ENCODE data around the gene SLC22A5. TPM values are rescaled to one million over a fixed set of nuclear protein-coding genes. Genes with fewer than 3 reads are reported as not detected.

The SLC22A5 gene
- total RNA-seq, 3 donors from 2014 or later (not counting 1 experiment from before 2014, with no cell fraction given) = 1.6 to 5.0 (median 3.9) TPM

DNA sequence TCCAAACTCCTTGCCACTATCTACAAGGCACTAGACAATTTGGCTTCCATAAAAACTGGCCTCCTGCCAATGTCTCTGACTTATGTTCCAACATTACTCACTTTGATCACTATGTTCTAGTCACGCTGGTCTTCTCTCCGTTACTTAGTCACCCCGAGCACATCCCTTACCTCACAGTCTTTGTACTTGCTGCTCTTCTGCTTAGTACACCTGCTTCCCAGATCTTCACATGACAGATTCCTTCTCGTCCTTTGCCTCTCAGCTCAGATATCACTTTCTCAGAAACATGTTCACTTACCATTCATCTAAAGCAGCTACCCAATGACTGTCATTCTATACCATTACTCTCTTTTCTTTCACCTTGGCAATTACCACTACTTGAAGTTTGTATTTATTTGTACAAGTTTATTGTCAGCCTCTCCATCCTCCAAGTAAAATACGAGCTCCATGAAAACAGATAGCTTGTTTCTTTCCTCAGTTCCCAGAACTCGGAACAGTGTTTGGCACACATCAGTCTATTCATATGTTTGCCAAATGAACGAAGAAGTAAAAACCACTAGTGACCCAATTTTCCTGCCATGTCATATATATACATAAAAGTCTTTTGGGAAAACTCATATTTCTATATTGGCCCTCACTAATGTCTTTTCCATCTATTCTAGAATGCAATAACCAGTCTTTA is 5.9 kb upstream of the SLC22A5 start:
- H3K4me1 ChIP-seq (ENCODE audit: control insufficient read depth, insufficient read depth, low read length) = no peaks in the 10 kb centered on the region
- DNase-seq (no peak), ATAC-seq (no peak)
- WGBS (ENCODE audit: insufficient coverage) = 89% methylated on average over 7 of the region's 7 CpGs
- no peak for TF ChIP-seq CTCF (IDR thresholded peaks at IDR 0.05)
- H3K27me3 Mint-ChIP-seq (ENCODE audit: low read depth in 2 of 2) = peaks cover 0 to 2% of the 10 kb centered on the region in 2 donors
- H3K27ac ChIP-seq (ENCODE audit: low read length) = no peak overlapping the region
- H3K27ac Mint-ChIP-seq = no peak overlapping the region
- H3K9me3 ChIP-seq (ENCODE audit: control insufficient read depth, insufficient read depth, low read length) = no peaks in the 10 kb centered on the region
- no peaks in the 10 kb centered on the region for H3K27me3 ChIP-seq (ENCODE audit: control insufficient read depth, insufficient read depth, low read length)
- no peaks in the 10 kb centered on the region for H3K36me3 ChIP-seq (ENCODE audit: control insufficient read depth, insufficient read depth, low read length)
- no peaks in the 10 kb centered on the region for H3K4me1 Mint-ChIP-seq
- H3K4me3 Mint-ChIP-seq = no peak overlapping the region
- no peak overlapping the region for H3K4me3 ChIP-seq (ENCODE audit: low read length)
- H3K9me3 Mint-ChIP-seq = no peaks in the 10 kb centered on the region
- H3K36me3 Mint-ChIP-seq = no peaks in the 10 kb centered on the region
- intact Hi-C loops (cut with micrococcal nuclease) = no loop called here

GRCh38 chr5:132364319-132364718 is 5.2 kb upstream of the SLC22A5 start:
- DNase-seq (no peak), ATAC-seq (no peak)
- Histone ChIP-seq H3K4me1 (ENCODE audit: control insufficient read depth, insufficient read depth, low read length) (peaks cover 2% of the 10 kb centered on the region), H3K4me3 (ENCODE audit: low read length) (no peak overlapping the region), H3K27ac (ENCODE audit: low read length) (no peak overlapping the region), H3K36me3 (ENCODE audit: control insufficient read depth, insufficient read depth, low read length) (no peaks in the 10 kb centered on the region), H3K9me3 (ENCODE audit: control insufficient read depth, insufficient read depth, low read length) (no peaks in the 10 kb centered on the region), H3K27me3 (ENCODE audit: control insufficient read depth, insufficient read depth, low read length) (no peaks in the 10 kb centered on the region)
- TF ChIP-seq CTCF (IDR thresholded peaks at IDR 0.05) = no peak
- intact Hi-C loops (cut with micrococcal nuclease) = no loop called here
- peaks cover 0 to 2% of the 10 kb centered on the region in 2 donors for H3K27me3 Mint-ChIP-seq (ENCODE audit: low read depth in 2 of 2)
- no peak overlapping the region for H3K27ac Mint-ChIP-seq
- no peaks in the 10 kb centered on the region for H3K36me3 Mint-ChIP-seq
- no peaks in the 10 kb centered on the region for H3K4me1 Mint-ChIP-seq
- H3K9me3 Mint-ChIP-seq = no peaks in the 10 kb centered on the region
- H3K4me3 Mint-ChIP-seq = no peak overlapping the region
- WGBS (ENCODE audit: insufficient coverage) = 89% methylated on average over 1 of the region's 1 CpG

DNA sequence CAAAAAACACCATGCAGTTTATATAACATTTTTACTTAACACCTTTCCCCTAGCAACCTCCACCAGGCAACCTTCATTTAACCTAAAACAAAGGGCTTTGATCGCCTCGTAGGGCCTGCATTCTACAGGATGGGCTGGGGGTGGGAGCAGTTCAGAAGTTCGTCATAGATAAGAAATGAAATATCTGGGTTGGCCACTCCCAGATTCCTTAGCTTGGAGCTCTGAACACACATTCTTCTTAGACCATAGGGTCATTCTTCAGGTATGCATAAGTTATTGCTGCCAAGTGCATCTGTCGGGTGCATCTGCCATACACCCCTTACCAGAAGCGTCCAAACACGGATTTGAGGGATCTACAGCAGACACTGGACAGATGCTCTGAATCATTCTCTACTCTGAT is 4.3 kb upstream of the SLC22A5 start:
- intact Hi-C loops (cut with micrococcal nuclease) = no loop called here
- DNase-seq (no peak), ATAC-seq (no peak)
- Mint-ChIP-seq H3K27ac (no peak overlapping the region), H3K27me3 (ENCODE audit: low read depth in 2 of 2) (peaks cover 0 to under 1% of the 10 kb centered on the region in 2 donors), H3K36me3 (no peaks in the 10 kb centered on the region), H3K9me3 (no peaks in the 10 kb centered on the region), H3K4me3 (no peak overlapping the region), H3K4me1 (no peaks in the 10 kb centered on the region)
- H3K9me3 ChIP-seq (ENCODE audit: control insufficient read depth, insufficient read depth, low read length) = no peaks in the 10 kb centered on the region
- no peak for TF ChIP-seq CTCF (IDR thresholded peaks at IDR 0.05)
- no peak overlapping the region for H3K4me3 ChIP-seq (ENCODE audit: low read length)
- H3K27ac ChIP-seq (ENCODE audit: low read length) = no peak overlapping the region
- peaks cover 4% of the 10 kb centered on the region for H3K4me1 ChIP-seq (ENCODE audit: control insufficient read depth, insufficient read depth, low read length)
- H3K36me3 ChIP-seq (ENCODE audit: control insufficient read depth, insufficient read depth, low read length) = no peaks in the 10 kb centered on the region
- WGBS (ENCODE audit: insufficient coverage) = 98% methylated on average over 4 of the region's 6 CpGs
- H3K27me3 ChIP-seq (ENCODE audit: control insufficient read depth, insufficient read depth, low read length) = no peaks in the 10 kb centered on the region

DNA sequence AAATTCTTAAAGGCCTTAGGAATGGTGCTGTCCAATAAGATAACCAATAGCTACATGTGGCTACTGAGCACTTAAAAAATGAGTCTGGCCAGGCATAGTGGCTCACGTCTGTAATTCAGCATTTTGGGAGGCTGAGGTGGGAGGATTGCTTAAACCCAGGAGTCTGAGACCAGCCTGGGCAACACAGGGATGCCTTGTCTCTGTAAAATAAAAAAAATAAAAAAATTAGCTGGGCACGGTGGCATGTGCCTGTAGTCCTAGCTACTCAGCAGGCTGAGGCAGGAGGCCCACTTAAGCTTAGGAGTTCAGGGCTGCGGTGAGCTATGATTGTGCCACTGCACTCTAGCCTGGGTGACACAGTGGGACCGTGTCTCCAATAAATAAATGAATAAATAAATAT is 1.3 kb upstream of the SLC22A5 start:
- no peaks in the 10 kb centered on the region for H3K27me3 ChIP-seq (ENCODE audit: control insufficient read depth, insufficient read depth, low read length)
- 94% methylated on average over 3 of the region's 4 CpGs for WGBS (ENCODE audit: insufficient coverage)
- intact Hi-C loops (cut with micrococcal nuclease) = no loop called here
- DNase-seq = no peak
- TF ChIP-seq CTCF (IDR thresholded peaks at IDR 0.05) = no peak
- Mint-ChIP-seq H3K27ac (no peak overlapping the region), H3K9me3 (no peaks in the 10 kb centered on the region), H3K27me3 (ENCODE audit: low read depth in 2 of 2) (peaks cover 0 to 5% of the 10 kb centered on the region in 2 donors), H3K36me3 (no peaks in the 10 kb centered on the region), H3K4me1 (peaks cover 7 to 18% of the 10 kb centered on the region in 2 donors), H3K4me3 (no peak overlapping the region)
- no peak overlapping the region for H3K4me3 ChIP-seq (ENCODE audit: low read length)
- peaks cover 8% of the 10 kb centered on the region for H3K4me1 ChIP-seq (ENCODE audit: control insufficient read depth, insufficient read depth, low read length)
- no peak overlapping the region for H3K27ac ChIP-seq (ENCODE audit: low read length)
- no peaks in the 10 kb centered on the region for H3K36me3 ChIP-seq (ENCODE audit: control insufficient read depth, insufficient read depth, low read length)
- H3K9me3 ChIP-seq (ENCODE audit: control insufficient read depth, insufficient read depth, low read length) = no peaks in the 10 kb centered on the region
- ATAC-seq = no peak
